Stimulated activated CD8-positive, alpha-beta memory T cell treated with anti-CD3 and anti-CD28 coated beads, Interleukin-4, amount 100 ng/mL, for 24 hours (primary cell): ENCODE data around the gene KRTAP4-11.
"Not testable (repeated sequence)": the region's sequence is repeated elsewhere in the genome, so short reads cannot be mapped to it uniquely, and the experiment has no call there.

Experiments
- DNase-seq: peaks from one replicate; pipeline ENCODE4 v3.0.0-alpha.2; 2020; ENCODE audit warnings: low read depth

Gene KRTAP4-11

GRCh38 chr17:41117846-41118386 lies at the start of gene KRTAP4-11:
TSS of gene KRTAP4-11 (minus strand) at chr17:41118373. CDS start at chr17:41118315, 58 bp downstream.
- not testable (repeated sequence) for DNase-seq

- DNase-seq, result no peak
Measured at GRCh38 chr17:41167561-41167960, 49.4 kb upstream of the KRTAP4-11 start.

- DNase-seq, result no peak
Measured at GRCh38 chr17:41163828-41164227, 45.7 kb upstream of the KRTAP4-11 start.

GRCh38 chr17:41160648-41161047 lies 42.5 kb upstream of the KRTAP4-11 start, which contains the start of gene KRTAP4-4:
TSS of gene KRTAP4-4 (minus strand) at chr17:41160748. CDS start at chr17:41160691, 57 bp downstream.
- no peak for DNase-seq

- not testable (repeated sequence) for DNase-seq
Measured at GRCh38 chr17:41160190-41160589, 42.0 kb upstream of the KRTAP4-11 start.

GRCh38 chr17:41153856-41154255 lies 35.7 kb upstream of the KRTAP4-11 start:
- DNase-seq, result no peak

- DNase-seq, result no peak
Measured at GRCh38 chr17:41151525-41151924, 33.4 kb upstream of the KRTAP4-11 start.

- no peak for DNase-seq
Measured at GRCh38 chr17:41150026-41150425, 31.9 kb upstream of the KRTAP4-11 start.

- no peak for DNase-seq
Measured at GRCh38 chr17:41149652-41149985, 31.4 kb upstream of the KRTAP4-11 start, which contains the start of gene KRTAP4-5. TSS of gene KRTAP4-5 (minus strand) at chr17:41149825. CDS start at chr17:41149767, 58 bp downstream.

- not testable (repeated sequence) for DNase-seq
Measured at GRCh38 chr17:41148971-41149651, 30.9 kb upstream of the KRTAP4-11 start.

GRCh38 chr17:41147531-41148204 lies 29.5 kb upstream of the KRTAP4-11 start:
- no peak for DNase-seq

- DNase-seq, result no peak
Measured at GRCh38 chr17:41145261-41145660, 27.1 kb upstream of the KRTAP4-11 start.

GRCh38 chr17:41144846-41145245 lies 26.7 kb upstream of the KRTAP4-11 start:
- DNase-seq, result no peak

- no peak for DNase-seq
Measured at GRCh38 chr17:41141361-41141760, 23.2 kb upstream of the KRTAP4-11 start.

- DNase-seq, result no peak
Measured at GRCh38 chr17:41140360-41141131, 22.4 kb upstream of the KRTAP4-11 start, which contains the start of gene KRTAP4-6. TSS of gene KRTAP4-6 (minus strand) at chr17:41140544. CDS start at chr17:41140487, 57 bp downstream.

GRCh38 chr17:41139865-41140264 lies 21.7 kb upstream of the KRTAP4-11 start:
- DNase-seq, result not testable (repeated sequence)

- no peak for DNase-seq
Measured at GRCh38 chr17:41133880-41134735, 15.9 kb upstream of the KRTAP4-11 start.

- no peak for DNase-seq
Measured at GRCh38 chr17:41131979-41132378, 13.8 kb upstream of the KRTAP4-11 start.

GRCh38 chr17:41127371-41127770 lies 9.2 kb upstream of the KRTAP4-11 start:
- no peak for DNase-seq

- DNase-seq, result no peak
Measured at GRCh38 chr17:41126412-41126811, 8.2 kb upstream of the KRTAP4-11 start.

GRCh38 chr17:41125064-41125463 lies 6.9 kb upstream of the KRTAP4-11 start:
- no peak for DNase-seq
